ENCODE data around the gene GDAP1L1. TPM values are rescaled to one million over a fixed set of nuclear protein-coding genes. Genes with fewer than 3 reads are reported as not detected.

GDAP1L1 gene
- total RNA-seq, 2 experiments from 2014 or later: 0.27 TPM; not detected in 1

GRCh38 chr20:44223721-44224120 is 23.4 kb upstream of the GDAP1L1 start:
- Histone ChIP-seq H3K27ac (ENCODE audit: low read depth, low read length, poor library complexity, severe bottlenecking) (no peak overlapping the region), H3K9me3 (ENCODE audit: low read length) (no peaks in the 10 kb centered on the region), H3K9me2 (ENCODE audit: insufficient read depth, low read length) (no peaks in the 10 kb centered on the region), H3K36me3 (ENCODE audit: insufficient read depth, low read length) (no peaks in the 10 kb centered on the region), H3K4me2 (ENCODE audit: low read length) (no peak overlapping the region), H2AFZ (ENCODE audit: low read length) (no peak overlapping the region), H3K4me3 (ENCODE audit: low read depth, low read length, poor library complexity, severe bottlenecking) (no peak overlapping the region), H3K4me1 (ENCODE audit: insufficient read depth, low read length, poor library complexity, severe bottlenecking) (peaks cover 6% of the 10 kb centered on the region), H4K20me1 (ENCODE audit: insufficient read depth, low read length) (no peaks in the 10 kb centered on the region), H3K79me2 (ENCODE audit: insufficient read depth, low read depth, low read length) (no peaks in the 10 kb centered on the region)
- intact Hi-C loops (cut with micrococcal nuclease; ENCODE audit: unreplicated experiment): no loop called here
- no peak for DNase-seq (ENCODE audit: low spot score)
- CTCF ChIA-PET (ENCODE audit: unreplicated experiment): no interaction called here
- no TSS peak for BruUV-seq (replicated peaks)
- POLR2A ChIA-PET: interaction anchor here (0.7 kb wide), 1 partner anchor 9 kb away, joined by 3 read pairs; no protein-coding TSS in a partner anchor
- TF ChIP-seq CTCF (conservative IDR thresholded peaks at IDR 0.05; ENCODE audit: low read length): no peak
- no peak for TF ChIP-seq EZH2phosphoT487 (IDR thresholded peaks at IDR 0.05; ENCODE audit: borderline replicate concordance, low read depth, low read length)

- intact Hi-C loops (cut with micrococcal nuclease; ENCODE audit: unreplicated experiment): no loop called here
- no peaks in the 10 kb centered on the region for H4K20me1 ChIP-seq (ENCODE audit: insufficient read depth, low read length)
- ChIA-PET POLR2A (interaction anchor here (0.7 kb wide), 1 partner anchor 8 kb away, joined by 3 read pairs; no protein-coding TSS in a partner anchor), CTCF (ENCODE audit: unreplicated experiment) (interaction anchor here (0.6 kb wide), 1 partner anchor 747 kb away, joined by 4 read pairs; no protein-coding TSS in a partner anchor)
- H3K36me3 ChIP-seq (ENCODE audit: insufficient read depth, low read length): no peaks in the 10 kb centered on the region
- no peaks in the 10 kb centered on the region for H3K4me1 ChIP-seq (ENCODE audit: insufficient read depth, low read length, poor library complexity, severe bottlenecking)
- H3K27ac ChIP-seq (ENCODE audit: low read depth, low read length, poor library complexity, severe bottlenecking): no peak overlapping the region
- no peak overlapping the region for H3K4me2 ChIP-seq (ENCODE audit: low read length)
- H3K79me2 ChIP-seq (ENCODE audit: insufficient read depth, low read depth, low read length): no peaks in the 10 kb centered on the region
- no TSS peak for BruUV-seq (replicated peaks)
- DNase-seq (ENCODE audit: low spot score): no peak
- no peak overlapping the region for H2AFZ ChIP-seq (ENCODE audit: low read length)
- H3K9me2 ChIP-seq (ENCODE audit: insufficient read depth, low read length): no peaks in the 10 kb centered on the region
- TF ChIP-seq EZH2phosphoT487 (IDR thresholded peaks at IDR 0.05; ENCODE audit: borderline replicate concordance, low read depth, low read length) (no peak), CTCF (conservative IDR thresholded peaks at IDR 0.05; ENCODE audit: low read length) (no peak)
- H3K9me3 ChIP-seq (ENCODE audit: low read length): no peaks in the 10 kb centered on the region
- no peak overlapping the region for H3K4me3 ChIP-seq (ENCODE audit: low read depth, low read length, poor library complexity, severe bottlenecking)
Measured at GRCh38 chr20:44224637-44225036, 22.5 kb upstream of the GDAP1L1 start.

GRCh38 chr20:44228465-44229258 is 18.4 kb upstream of the GDAP1L1 start:
- H3K36me3 ChIP-seq (ENCODE audit: insufficient read depth, low read length): no peaks in the 10 kb centered on the region
- no peak overlapping the region for H3K4me2 ChIP-seq (ENCODE audit: low read length)
- CTCF ChIA-PET (ENCODE audit: unreplicated experiment): no interaction called here
- DNase-seq (ENCODE audit: low spot score): no peak
- no peak overlapping the region for H3K4me3 ChIP-seq (ENCODE audit: low read depth, low read length, poor library complexity, severe bottlenecking)
- TF ChIP-seq CTCF (conservative IDR thresholded peaks at IDR 0.05; ENCODE audit: low read length) (no peak), EZH2phosphoT487 (IDR thresholded peaks at IDR 0.05; ENCODE audit: borderline replicate concordance, low read depth, low read length) (no peak)
- no peak overlapping the region for H2AFZ ChIP-seq (ENCODE audit: low read length)
- intact Hi-C loops (cut with micrococcal nuclease; ENCODE audit: unreplicated experiment): no loop called here
- no TSS peak for BruUV-seq (replicated peaks)
- no peaks in the 10 kb centered on the region for H3K9me3 ChIP-seq (ENCODE audit: low read length)
- POLR2A ChIA-PET: interaction anchor here (0.6 kb wide), 1 partner anchor 773 kb away, joined by 3 read pairs; no protein-coding TSS in a partner anchor
- H3K9me2 ChIP-seq (ENCODE audit: insufficient read depth, low read length): no peaks in the 10 kb centered on the region
- no peaks in the 10 kb centered on the region for H3K4me1 ChIP-seq (ENCODE audit: insufficient read depth, low read length, poor library complexity, severe bottlenecking)
- no peaks in the 10 kb centered on the region for H4K20me1 ChIP-seq (ENCODE audit: insufficient read depth, low read length)
- H3K27ac ChIP-seq (ENCODE audit: low read depth, low read length, poor library complexity, severe bottlenecking): no peak overlapping the region
- no peaks in the 10 kb centered on the region for H3K79me2 ChIP-seq (ENCODE audit: insufficient read depth, low read depth, low read length)
